Fibroblast of skin of left biceps (primary cell): ENCODE data around the gene TM2D3.
A peak's percentile ranks its signal among the peaks of the same experiment; 100 is the strongest.

Experiments used
- DNase-seq, 2 experiments: peaks; one replicate each; pipeline ENCODE4 v3.0.0-alpha.2; 2013; ENCODE audit warnings: low read depth in 2 of 2

TM2D3 gene

GRCh38 chr15:101623367-101624304 lies 28.5 kb downstream of the TM2D3 start:
- no peak for DNase-seq

GRCh38 chr15:101621961-101622360 lies 30.2 kb downstream of the TM2D3 start:
- no peak for DNase-seq

- no peak for DNase-seq
Observed at GRCh38 chr15:101620671-101621070, 31.5 kb downstream of the TM2D3 start.

- no peak for DNase-seq
Observed at GRCh38 chr15:101619615-101619865, 32.6 kb downstream of the TM2D3 start.

- DNase-seq, result no peak
Observed at GRCh38 chr15:101618851-101619614, 33.1 kb downstream of the TM2D3 start.

GRCh38 chr15:101618076-101618475 lies 34.1 kb downstream of the TM2D3 start:
- DNase-seq, result no peak

- no peak for DNase-seq
Observed at GRCh38 chr15:101617390-101617965, 34.7 kb downstream of the TM2D3 start.

GRCh38 chr15:101615986-101616848 lies 36.0 kb downstream of the TM2D3 start:
- peak; percentile 50 to 52 for DNase-seq

GRCh38 chr15:101615414-101615985 lies 36.7 kb downstream of the TM2D3 start:
- no peak for DNase-seq

GRCh38 chr15:101614761-101615160 lies 37.4 kb downstream of the TM2D3 start:
- DNase-seq, result no peak

GRCh38 chr15:101614001-101614585 lies 38.1 kb downstream of the TM2D3 start:
- no peak for DNase-seq

- no peak for DNase-seq
Observed at GRCh38 chr15:101613130-101614000, 38.8 kb downstream of the TM2D3 start.

- no peak for DNase-seq
Observed at GRCh38 chr15:101612676-101613075, 39.5 kb downstream of the TM2D3 start.

- DNase-seq, result no peak
Observed at GRCh38 chr15:101611580-101612299, 40.4 kb downstream of the TM2D3 start.

- DNase-seq, result no peak
Observed at GRCh38 chr15:101611007-101611406, 41.2 kb downstream of the TM2D3 start.

GRCh38 chr15:101610611-101611000 lies 41.6 kb downstream of the TM2D3 start:
- DNase-seq, result no peak

GRCh38 chr15:101609742-101610610 lies 42.2 kb downstream of the TM2D3 start:
- no peak for DNase-seq

- DNase-seq, result no peak
Observed at GRCh38 chr15:101608201-101608600, 44.0 kb downstream of the TM2D3 start.
